Measurements from ENCODE around the gene PRKCB. TPM values are rescaled to one million over a fixed set of nuclear protein-coding genes. Genes with fewer than 3 reads are reported as not detected.

Gene PRKCB
- total and polyA plus RNA-seq, 2 of the 8 experiments (the other 6 are each of a cell fraction or from before 2014, with no cell fraction given) = 7.1 to 12.1 TPM

DNA sequence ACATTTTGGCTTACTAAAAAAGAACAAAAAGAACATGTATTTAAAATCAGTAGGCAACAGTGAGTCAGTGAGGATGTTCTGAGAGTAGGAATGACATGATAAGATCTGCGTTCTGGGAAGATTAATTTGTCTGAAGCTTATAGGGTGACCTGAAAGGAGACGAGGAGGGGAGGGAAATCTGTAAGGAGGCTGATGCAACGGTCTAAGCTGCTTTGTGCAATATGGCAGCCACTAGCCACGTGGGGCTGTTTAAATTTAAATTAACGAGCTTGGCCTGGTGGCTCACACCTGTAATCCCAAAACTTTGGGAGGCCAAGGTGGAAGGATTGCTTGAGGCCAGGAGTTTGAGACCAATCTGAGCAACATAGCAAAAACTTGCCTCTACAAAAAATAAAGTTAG, 238.8 kb downstream of the PRKCB start:
- Histone ChIP-seq H3K18ac (ENCODE audit: extremely low read depth, low read length) (no peak overlapping the region), H2BK5ac (ENCODE audit: low read depth, low read length) (no peak overlapping the region)

More for the DNA sequence above, 238.8 kb downstream of the PRKCB start:
- Histone ChIP-seq H3K27me3 (replicated peaks in 1 of 4; ENCODE audit: control insufficient read depth in 3 of 4, extremely low read depth in 1 of 4, insufficient read depth in 3 of 4, low read length in 3 of 4) (no peaks in the 10 kb centered on the region), H2AK5ac (ENCODE audit: low read depth, low read length) (0 out of 2 replicates have a peak overlapping the region, but pooled peaks have one; percentile 13), H3K14ac (ENCODE audit: insufficient read length) (no peak overlapping the region), H3K4me3 (ENCODE audit: extremely low read depth in 1 of 4, insufficient read depth in 2 of 4, low read depth in 3 of 4, low read length in 4 of 4) (no peak overlapping the region), H3K27ac (ENCODE audit: low read depth, low read length) (no peak overlapping the region), H4K20me1 (replicated peaks in 1 of 2; ENCODE audit: control insufficient read depth in 1 of 2, insufficient read depth in 2 of 2, low read length in 2 of 2) (no peaks in the 10 kb centered on the region), H2BK120ac (replicated peaks; ENCODE audit: low read depth, low read length) (no peak overlapping the region), H2BK15ac (ENCODE audit: low read length) (no peak overlapping the region), H4K5ac (ENCODE audit: insufficient read length, low read depth, low read length) (no peak overlapping the region), H4K8ac (ENCODE audit: extremely low read depth, insufficient read depth, low read length) (no peak overlapping the region), H4K91ac (replicated peaks; ENCODE audit: insufficient read length, low read length) (peak overlapping the region; percentile 38), H2BK20ac (ENCODE audit: low read length) (0 out of 2 replicates have a peak overlapping the region, but pooled peaks have one; percentile 72), H2BK12ac (ENCODE audit: low read depth, low read length) (no peak overlapping the region), H3K9ac (replicated peaks in 1 of 4; ENCODE audit: extremely low read depth in 1 of 4, low read depth in 3 of 4, low read length in 3 of 4) (no peak overlapping the region), H3K23ac (ENCODE audit: insufficient read length) (no peak overlapping the region), H3K9me3 (ENCODE audit: insufficient read depth in 2 of 2, low read depth in 1 of 2, low read length in 1 of 2) (no peaks in the 10 kb centered on the region), H3K36me3 (ENCODE audit: control insufficient read depth in 2 of 4, insufficient read depth in 4 of 4, low read length in 3 of 4) (no peaks in the 10 kb centered on the region), H3K4me1 (replicated peaks in 1 of 4; ENCODE audit: control insufficient read depth in 3 of 4, insufficient read depth in 4 of 4, low read length in 3 of 4) (peaks cover 0 to 6% (median 4%) of the 10 kb centered on the region in 4 experiments; a peak in 4 of 7 replicates), H3K79me2 (ENCODE audit: control insufficient read depth in 1 of 2, insufficient read depth in 2 of 2, low read length in 2 of 2) (no peaks in the 10 kb centered on the region), H3K4ac (replicated peaks; ENCODE audit: insufficient read length, low read depth, low read length) (no peak overlapping the region), H3K79me1 (ENCODE audit: low read depth, low read length) (no peaks in the 10 kb centered on the region), H3K23me2 (ENCODE audit: low read depth, low read length) (peaks cover 5% of the 10 kb centered on the region; the same call in 1 of the 2 replicates), H3K4me2 (ENCODE audit: insufficient read depth in 1 of 2, low read depth in 2 of 2, low read length in 2 of 2) (no peak overlapping the region), H2AFZ (ENCODE audit: low read length) (no peak overlapping the region), H3K56ac (replicated peaks; ENCODE audit: insufficient read length, low read depth, low read length) (no peak overlapping the region)
- POLR2A ChIA-PET (ENCODE audit: partially characterized antibody) = no interaction called here
- CTCF ChIA-PET (ENCODE audit: partially characterized antibody) = interaction anchor here (0.6 to 10.7 kb wide), 6 partner anchors 28 to 440 kb away, joined by 3 to 124 read pairs (median 4); partner anchors contain the start of gene CACNG3
- DNase-seq (ENCODE audit: low read depth in 1 of 2, low spot score in 2 of 2) (no peak), FAIRE-seq (no peak)
- TF ChIP-seq RAD21 (IDR thresholded peaks at IDR 0.05 in 1 of 2, conservative IDR thresholded peaks at IDR 0.05 in 1 of 2; ENCODE audit: low read depth in 2 of 2, low read length in 2 of 2) (no peak), SIN3A (conservative IDR thresholded peaks at IDR 0.05 in 1 of 2, IDR thresholded peaks at IDR 0.05 in 1 of 2; ENCODE audit: low read depth in 1 of 2, low read length in 2 of 2) (no peak), FOSL1 (IDR thresholded peaks at IDR 0.05; ENCODE audit: insufficient read depth, low read depth, low read length) (no peak), RXRA (IDR thresholded peaks at IDR 0.05; ENCODE audit: insufficient read depth, low read depth, low read length) (no peak), BCL11A (IDR thresholded peaks at IDR 0.05; ENCODE audit: low read depth in 2 of 2, low read length in 2 of 2) (no peak)
- WGBS, 2 experiments (ENCODE audit: extremely low coverage in 1 of 2, insufficient coverage in 1 of 2, insufficient read length in 1 of 2, insufficient replicate concordance in 2 of 2, low coverage in 1 of 2, low lambda C conversion rate in 2 of 2, missing lambda C conversion rate in 1 of 2) = 89% methylated on average over 5 of the region's 5 CpGs; no CpG with 5 or more reads in 1 of the 2 experiments
